Left kidney (tissue), 2 donors: ENCODE results near the gene HDAC2. TPM values are rescaled to one million over a fixed set of nuclear protein-coding genes. Genes with fewer than 3 reads are reported as not detected.
"Not testable (repeated sequence)": the region's sequence is repeated elsewhere in the genome, so short reads cannot be mapped to it uniquely, and the experiment has no call there.

Source experiments
- DNase-seq: peaks from one replicate; pipeline ENCODE4 v3.0.0-alpha.2; 2013
- polyA plus RNA-seq: library from polyadenylated mRNA; unstranded; fragments of 120-200 nt; gene quantifications from one replicate; pipeline ENCODE4 v1.2.1, GENCODE V29; 2013; ENCODE audit not compliant: insufficient read length

HDAC2 gene
- polyA plus RNA-seq, 1 donor, result 280 TPM

GRCh38 chr6:113978084-113978675 lies 7.2 kb upstream of the HDAC2 start:
- DNase-seq, result no peak

DNA sequence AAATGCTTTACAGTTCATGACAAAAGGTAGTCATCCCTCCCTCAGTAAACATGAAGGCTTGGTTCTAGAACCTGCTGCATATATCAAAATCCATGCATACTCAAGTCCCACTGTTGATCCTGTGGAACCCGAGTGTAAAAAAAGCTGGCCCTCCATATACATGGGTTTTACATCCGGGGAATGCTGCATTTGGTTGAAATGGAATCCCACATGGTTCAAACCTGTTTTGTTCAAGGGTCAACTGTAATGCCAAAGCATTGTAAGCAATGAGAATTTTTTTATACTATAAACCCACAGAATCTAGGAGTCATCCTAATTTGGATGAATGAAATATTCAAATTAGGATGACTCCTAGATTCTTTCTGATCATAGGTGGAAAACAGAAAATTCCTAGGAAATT lies 5.9 kb upstream of the HDAC2 start:
- DNase-seq, result no peak

GRCh38 chr6:113971741-113972140 lies 793 bp upstream of the HDAC2 start:
- DNase-seq, result no peak

DNA sequence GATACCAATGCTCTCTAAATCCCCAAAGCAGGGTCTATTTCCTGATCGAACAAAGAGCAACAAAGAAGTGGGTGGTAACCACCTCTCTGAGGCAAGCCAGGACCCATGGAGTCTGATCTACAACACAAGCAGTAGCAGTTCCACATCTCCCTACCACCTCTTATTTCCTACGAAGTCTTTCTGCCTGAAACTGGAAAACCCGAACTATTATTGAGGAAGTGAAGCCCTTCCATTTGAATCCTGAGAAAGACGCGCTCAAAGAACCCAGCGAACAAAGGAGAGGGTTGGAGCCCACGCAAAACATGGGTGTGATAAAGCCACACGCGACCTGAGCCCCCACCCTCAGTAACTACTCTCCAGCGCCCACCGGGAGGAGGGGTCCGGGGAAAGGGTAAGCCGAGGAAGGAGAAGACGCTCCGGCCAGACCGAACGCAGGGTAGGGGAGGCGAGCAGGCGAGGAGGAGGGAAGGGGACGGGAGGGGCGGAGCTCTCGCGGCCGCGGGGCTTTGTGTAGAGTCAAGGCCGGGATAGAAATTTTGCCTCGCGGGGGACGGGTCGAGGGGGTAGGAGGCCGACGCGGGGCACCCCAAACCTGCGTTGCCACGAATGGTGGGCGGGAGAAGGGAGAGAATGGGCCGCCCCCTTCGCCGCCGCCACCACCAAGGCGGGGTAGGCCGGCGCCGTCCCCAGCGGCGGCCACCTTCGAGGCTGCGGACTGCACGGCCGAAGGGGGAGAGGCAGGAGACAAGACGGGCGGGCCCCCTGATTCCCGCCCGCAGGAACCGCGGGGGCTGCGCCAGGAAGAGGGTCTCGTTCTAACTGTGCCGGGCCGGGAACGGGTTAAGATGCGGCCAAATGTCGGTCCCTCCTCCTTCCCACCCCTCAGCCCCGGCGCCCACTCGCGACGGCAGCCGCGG lies 802 bp downstream of the HDAC2 start:
- DNase-seq, result peak; percentile 61

- no peak for DNase-seq
Observed at GRCh38 chr6:113968472-113968871, 2.5 kb downstream of the HDAC2 start.

GRCh38 chr6:113967777-113968176 lies 3.2 kb downstream of the HDAC2 start:
- no peak for DNase-seq

DNA sequence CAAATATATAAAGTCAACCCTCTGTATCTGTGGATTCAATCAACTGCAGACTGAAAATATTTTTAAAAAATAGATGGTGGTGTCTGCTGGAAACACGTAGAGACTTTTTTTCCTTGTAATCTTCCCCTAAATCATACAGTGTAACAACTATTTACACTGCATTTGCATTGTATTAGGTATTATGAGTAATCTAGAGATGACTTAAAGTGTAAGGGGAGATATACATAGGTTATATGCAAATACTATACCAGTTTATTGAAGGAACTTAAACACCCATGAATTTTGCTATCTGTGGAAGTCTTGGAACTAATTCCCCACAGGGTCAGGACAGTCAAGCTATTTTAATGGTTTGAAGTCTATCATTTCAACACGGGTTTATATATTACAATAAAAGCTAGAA lies 10.2 kb downstream of the HDAC2 start:
- DNase-seq, result no peak

GRCh38 chr6:113959235-113959634 lies 11.7 kb downstream of the HDAC2 start:
- DNase-seq, result no peak

DNA sequence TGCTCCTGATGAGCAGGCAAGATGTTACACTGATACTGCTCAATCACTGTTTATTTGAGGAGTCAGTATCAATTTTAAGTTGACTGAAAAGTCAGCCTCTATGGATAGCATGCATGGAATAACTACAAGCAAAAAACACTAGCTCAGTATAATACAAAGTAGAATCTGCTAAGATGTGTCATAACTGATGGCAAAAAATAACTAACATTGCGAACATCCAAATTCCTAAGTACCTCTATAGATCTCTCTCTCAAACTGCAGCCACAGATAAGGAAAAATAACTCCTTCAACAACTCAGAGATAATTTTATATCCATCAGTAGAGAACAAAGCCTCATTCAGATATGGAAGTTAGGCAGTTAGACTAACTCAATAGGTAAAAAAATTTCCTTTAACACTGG lies 16.3 kb downstream of the HDAC2 start:
- no peak for DNase-seq

DNA sequence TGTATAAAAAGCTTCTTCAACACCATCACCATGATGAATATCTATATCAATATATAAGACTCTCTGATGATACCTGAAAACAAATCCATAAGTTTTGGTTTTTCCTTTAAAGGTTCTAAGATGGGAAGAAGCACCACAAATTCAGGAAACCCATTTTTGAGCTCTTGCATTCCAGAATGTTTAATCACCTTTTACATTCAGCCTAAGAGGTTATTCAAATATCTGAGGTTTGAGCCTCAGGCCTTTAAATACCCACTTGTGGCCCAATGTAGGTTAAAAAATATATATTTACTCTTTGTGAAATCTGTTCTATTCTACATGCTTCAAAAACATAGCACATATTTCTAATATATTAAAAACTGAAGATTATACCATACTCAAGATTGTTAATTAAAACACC lies 17.6 kb downstream of the HDAC2 start:
- DNase-seq, result no peak

DNA sequence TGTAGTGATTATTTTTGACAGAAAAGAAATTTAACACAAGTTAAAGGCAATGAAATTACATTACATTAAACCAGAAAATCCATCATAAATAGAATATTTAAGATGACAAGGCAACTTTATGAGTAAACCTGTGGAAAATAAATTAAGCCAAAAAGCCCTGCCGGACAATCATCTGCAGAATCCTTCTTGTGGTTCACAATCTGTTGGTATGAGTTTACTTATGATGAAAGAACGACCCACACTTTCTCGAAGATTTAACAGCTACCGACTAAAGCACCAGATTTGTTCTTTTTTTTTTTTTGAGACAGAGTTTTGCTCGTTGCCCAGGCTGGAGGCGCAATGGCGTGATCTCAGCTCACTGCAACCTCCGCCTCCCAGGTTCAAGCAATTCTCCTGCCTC lies 21.4 kb downstream of the HDAC2 start:
- no peak for DNase-seq

GRCh38 chr6:113944701-113945100 lies 26.2 kb downstream of the HDAC2 start:
- no peak for DNase-seq

DNA sequence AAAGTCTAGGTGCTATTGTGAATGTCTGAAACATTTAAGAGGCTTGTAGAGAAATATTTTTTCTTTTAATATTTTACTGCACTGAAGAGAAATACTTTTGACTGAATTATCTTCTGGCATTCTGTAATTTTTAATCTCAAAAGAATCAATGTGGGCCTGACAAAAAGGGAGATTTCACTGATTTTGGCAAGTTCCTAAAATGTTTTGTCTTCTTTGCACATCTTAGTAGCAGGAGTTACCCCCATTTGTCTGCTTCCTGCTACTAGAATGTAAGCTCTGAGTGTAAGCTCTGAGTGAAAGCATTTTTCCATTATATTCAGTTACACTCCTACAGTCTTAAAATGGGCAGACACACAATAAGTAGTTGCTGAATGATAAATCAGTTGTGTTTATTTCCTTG lies 31.1 kb downstream of the HDAC2 start:
- no peak for DNase-seq

DNA sequence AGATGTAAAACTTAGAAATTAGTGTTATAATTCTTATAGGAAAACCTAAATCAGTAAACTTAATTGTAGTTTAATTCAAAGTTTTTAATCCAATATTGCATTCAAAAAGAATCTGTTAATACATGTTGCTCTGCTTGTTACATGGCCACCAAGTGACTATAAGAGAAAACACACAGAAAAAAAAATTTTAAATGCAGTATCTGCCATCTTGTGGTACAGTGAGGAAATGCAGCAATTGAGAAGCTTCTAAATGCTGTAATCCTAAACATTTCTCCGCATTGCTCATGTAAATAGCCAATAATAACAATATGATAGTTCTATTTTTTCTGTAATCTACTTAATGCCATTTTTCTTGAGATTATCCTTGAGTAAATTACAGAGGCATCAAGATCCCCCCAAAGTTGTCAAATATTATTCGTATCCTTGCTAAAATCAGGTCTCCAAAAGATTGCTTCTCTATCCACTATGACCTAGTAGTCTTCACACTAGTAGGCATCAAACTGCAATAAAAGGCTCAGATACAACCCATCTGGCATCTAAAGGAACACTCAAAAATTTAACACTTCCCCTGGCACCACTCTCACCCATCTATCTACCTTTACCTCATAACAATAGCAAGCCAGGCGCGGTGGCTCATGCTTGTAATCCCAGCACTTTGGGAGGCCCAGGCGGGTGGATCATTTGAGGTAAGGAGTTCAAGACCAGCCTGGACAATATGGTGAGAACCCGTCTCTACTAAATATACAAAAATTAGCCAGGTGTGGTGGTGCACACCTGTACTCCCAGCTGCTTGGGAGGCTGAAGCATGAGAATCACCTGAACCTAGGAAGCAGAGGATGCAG lies 34.6 kb downstream of the HDAC2 start:
- DNase-seq, result peak; percentile 79

- no peak for DNase-seq
Observed at GRCh38 chr6:113934101-113934500, 36.8 kb downstream of the HDAC2 start.

DNA sequence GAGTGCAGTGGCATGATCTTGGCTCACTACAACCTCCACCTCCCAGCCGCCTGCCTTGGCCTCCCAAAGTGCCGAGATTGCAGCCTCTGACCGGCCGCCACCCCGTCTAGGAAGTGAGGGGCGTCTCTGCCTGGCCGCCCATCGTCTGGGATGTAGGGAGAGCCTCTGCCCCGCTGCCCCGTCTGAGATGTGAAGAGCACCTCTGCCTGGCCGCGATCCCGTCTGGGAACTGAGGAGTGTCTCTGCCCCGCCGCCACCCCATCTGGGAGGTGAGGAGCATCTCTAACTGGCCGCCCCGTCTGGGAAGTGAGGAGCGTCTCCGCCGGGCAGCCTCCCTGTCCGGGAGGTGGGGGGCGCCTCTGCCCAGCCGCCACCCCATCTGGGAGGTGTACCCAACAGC lies 39.0 kb downstream of the HDAC2 start:
- not testable (repeated sequence) for DNase-seq

GRCh38 chr6:113930183-113930582 lies 40.8 kb downstream of the HDAC2 start:
- no peak for DNase-seq

GRCh38 chr6:113927001-113927400 lies 43.9 kb downstream of the HDAC2 start:
- DNase-seq, result no peak

DNA sequence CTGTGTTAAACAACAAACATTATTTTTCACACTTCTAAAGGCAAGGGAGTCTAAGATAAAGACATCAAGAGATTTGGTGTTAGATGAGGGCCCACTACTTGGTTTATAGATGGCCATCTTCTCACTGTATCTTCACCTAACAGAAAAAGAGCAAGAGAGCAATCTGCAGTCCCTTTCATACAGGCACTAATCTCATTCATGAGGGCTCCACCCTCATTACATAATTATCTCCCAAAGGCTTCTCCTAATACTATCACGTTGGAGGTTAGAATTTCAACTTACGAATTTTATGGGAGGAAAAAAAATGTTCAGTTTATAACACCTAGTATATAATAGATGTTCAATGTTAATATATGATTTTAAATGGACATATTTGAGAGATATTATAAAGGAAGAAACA lies 45.6 kb downstream of the HDAC2 start:
- DNase-seq, result no peak

DNA sequence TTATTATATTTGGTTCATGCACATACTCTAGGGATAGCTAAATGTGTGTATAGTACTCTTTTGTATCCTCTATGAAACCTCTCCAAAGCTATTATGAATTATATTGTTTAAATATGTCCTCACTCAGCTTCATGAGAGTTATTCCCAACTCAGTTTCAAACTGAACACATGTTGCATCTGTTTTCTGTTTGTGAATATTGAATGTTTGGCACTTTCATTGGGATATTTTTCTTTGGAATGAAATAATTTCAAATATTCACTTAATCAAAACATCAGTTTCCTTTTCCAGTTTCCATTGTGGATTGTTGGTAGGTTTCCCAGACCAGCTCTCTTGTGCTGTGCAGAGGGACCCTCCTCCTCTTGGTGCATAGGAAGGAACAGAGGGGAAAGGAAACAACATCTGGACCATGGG lies 46.6 kb downstream of the HDAC2 start:
- DNase-seq, result no peak

- DNase-seq, result no peak
Observed at GRCh38 chr6:113923526-113923925, 47.4 kb downstream of the HDAC2 start.

DNA sequence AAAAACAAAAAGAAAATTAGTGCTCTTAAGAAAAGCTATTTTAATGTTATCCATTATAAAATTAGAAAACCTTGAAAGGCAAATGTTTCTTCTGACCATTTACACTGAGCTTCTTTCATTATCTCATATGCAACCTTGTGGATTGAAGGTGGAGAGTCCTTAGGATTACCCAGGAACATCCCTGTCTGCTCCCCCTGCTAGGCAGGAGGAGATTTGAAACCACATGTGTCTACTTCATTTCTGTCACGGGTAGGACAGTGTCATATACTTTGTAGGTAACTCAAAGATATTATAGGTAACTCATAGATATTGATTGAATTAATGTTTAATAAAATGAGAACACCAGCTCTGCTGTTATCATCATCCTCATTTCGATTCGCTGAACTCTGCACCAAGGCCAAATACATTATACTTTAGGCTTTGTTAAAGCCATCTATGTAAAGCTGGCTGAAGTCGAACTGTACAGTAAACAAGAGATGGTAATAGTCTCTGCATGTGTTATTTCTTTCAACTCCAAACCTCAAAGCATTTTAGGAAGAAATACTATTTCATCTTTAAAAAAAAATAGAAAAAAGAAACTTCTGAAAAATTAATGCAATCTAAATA lies 49.5 kb downstream of the HDAC2 start:
- no peak for DNase-seq
